ENCODE measurements around the gene LHX3. TPM values are rescaled to one million over a fixed set of nuclear protein-coding genes. Genes with fewer than 3 reads are reported as not detected.

Gene LHX3
- total RNA-seq, 1 donor from 2014 or later = not detected

- peaks cover 12% of the 10 kb centered on the region for H3K9me3 ChIP-seq (replicated peaks)
- no peak for TF ChIP-seq CTCF (IDR thresholded peaks at IDR 0.05; ENCODE audit: borderline replicate concordance)
- no peaks in the 10 kb centered on the region for H3K4me1 ChIP-seq
- H3K27ac ChIP-seq (replicated peaks) = no peak overlapping the region
- intact Hi-C loops (cut with micrococcal nuclease) = no loop called here
- no peak overlapping the region for H3K4me3 ChIP-seq
- no peak for DNase-seq
- no peaks in the 10 kb centered on the region for H3K36me3 ChIP-seq
- H3K27me3 ChIP-seq (ENCODE audit: low read depth) = peaks cover 34% of the 10 kb centered on the region
Observed at GRCh38 chr9:136163248-136163850, 41.6 kb downstream of the LHX3 start.

- Histone ChIP-seq H3K4me3 (no peak overlapping the region), H3K9me3 (replicated peaks) (peaks cover 12% of the 10 kb centered on the region), H3K27me3 (ENCODE audit: low read depth) (peaks cover 53% of the 10 kb centered on the region), H3K27ac (replicated peaks) (no peak overlapping the region), H3K36me3 (no peaks in the 10 kb centered on the region), H3K4me1 (no peaks in the 10 kb centered on the region)
- DNase-seq = no peak
- intact Hi-C loops (cut with micrococcal nuclease) = no loop called here
- no peak for TF ChIP-seq CTCF (IDR thresholded peaks at IDR 0.05; ENCODE audit: borderline replicate concordance)
Observed at GRCh38 chr9:136160995-136161610, 43.8 kb downstream of the LHX3 start.

- H3K4me3 ChIP-seq = no peak overlapping the region
- DNase-seq = no peak
- H3K27ac ChIP-seq (replicated peaks) = no peak overlapping the region
- H3K27me3 ChIP-seq (ENCODE audit: low read depth) = peaks cover 59% of the 10 kb centered on the region
- TF ChIP-seq CTCF (IDR thresholded peaks at IDR 0.05; ENCODE audit: borderline replicate concordance) = no peak
- intact Hi-C loops (cut with micrococcal nuclease) = no loop called here
- no peaks in the 10 kb centered on the region for H3K4me1 ChIP-seq
- H3K9me3 ChIP-seq (replicated peaks) = peaks cover 12% of the 10 kb centered on the region
- no peaks in the 10 kb centered on the region for H3K36me3 ChIP-seq
Observed at GRCh38 chr9:136160381-136160841, 44.5 kb downstream of the LHX3 start.

- no peak for TF ChIP-seq CTCF (IDR thresholded peaks at IDR 0.05; ENCODE audit: borderline replicate concordance)
- no peak overlapping the region for H3K4me3 ChIP-seq
- no peak for DNase-seq
- H3K36me3 ChIP-seq = no peaks in the 10 kb centered on the region
- H3K4me1 ChIP-seq = no peaks in the 10 kb centered on the region
- intact Hi-C loops (cut with micrococcal nuclease) = no loop called here
- H3K27me3 ChIP-seq (ENCODE audit: low read depth) = peaks cover 65% of the 10 kb centered on the region
- no peak overlapping the region for H3K27ac ChIP-seq (replicated peaks)
- peaks cover 12% of the 10 kb centered on the region for H3K9me3 ChIP-seq (replicated peaks)
Observed at GRCh38 chr9:136159851-136160250, 45.1 kb downstream of the LHX3 start.

- Histone ChIP-seq H3K36me3 (no peaks in the 10 kb centered on the region), H3K4me3 (no peak overlapping the region), H3K4me1 (no peaks in the 10 kb centered on the region), H3K9me3 (replicated peaks) (peaks cover under 1% of the 10 kb centered on the region), H3K27me3 (ENCODE audit: low read depth) (peaks cover 68% of the 10 kb centered on the region), H3K27ac (replicated peaks) (no peak overlapping the region)
- no peak for DNase-seq
- intact Hi-C loops (cut with micrococcal nuclease) = no loop called here
- no peak for TF ChIP-seq CTCF (IDR thresholded peaks at IDR 0.05; ENCODE audit: borderline replicate concordance)
Observed at GRCh38 chr9:136157477-136158265, 47.3 kb downstream of the LHX3 start.

Data from left ventricle myocardium inferior (tissue), 1 donor.